T-helper 17 cell (primary cell): ENCODE measurements around the gene DEFB110. TPM values are rescaled to one million over a fixed set of nuclear protein-coding genes. Genes with fewer than 3 reads are reported as not detected.

Source experiments
- ATAC-seq: fragments of 150-1000 bp; cut with Tn5 transposase; 2 replicates; pipeline ENCODE4 v1.10.0; 2021; ENCODE audit warnings: mild to moderate bottlenecking, moderate library complexity
- DNase-seq, 3 donors: peaks; one replicate each; pipeline versions ENCODE4 v3.0.0 to v3.0.0-alpha.2; 2020 to 2021
- H3K9me3 ChIP-seq: one replicate; pipeline ENCODE4 v1.7.0; 2013; ENCODE audit warnings: low read length, mild to moderate bottlenecking; ENCODE audit not compliant: control insufficient read depth, poor library complexity, severe bottlenecking
- H3K27ac Mint-ChIP-seq: one replicate; pipeline ENCODE4 v1.8.0; 2022; ENCODE audit warnings: mild to moderate bottlenecking, moderate library complexity, mixed read lengths
- H3K27me3 Mint-ChIP-seq: one replicate; pipeline ENCODE4 v1.8.0; 2022; ENCODE audit warnings: mixed read lengths
- H3K36me3 Mint-ChIP-seq: one replicate; pipeline ENCODE4 v1.8.0; 2022; ENCODE audit warnings: low read depth, mixed read lengths
- H3K4me1 Mint-ChIP-seq: one replicate; pipeline ENCODE4 v1.8.0; 2022; ENCODE audit warnings: mild to moderate bottlenecking, mixed read lengths
- H3K4me3 Mint-ChIP-seq: one replicate; pipeline ENCODE4 v1.8.0; 2022; ENCODE audit warnings: mild to moderate bottlenecking, moderate library complexity, mixed read lengths
- total RNA-seq, 4 donors: library from RNA in 2 of 4; stranded (reverse) in 2 of 4; gene quantifications; one replicate each; pipeline ENCODE4 v1.2.3 and lab custom pipeline; 2022 to 2026

DEFB110 gene
- not detected for total RNA-seq
- 0 reads per million in 2 donors for total RNA-seq (lab: John Stamatoyannopoulos, UW)

DNA sequence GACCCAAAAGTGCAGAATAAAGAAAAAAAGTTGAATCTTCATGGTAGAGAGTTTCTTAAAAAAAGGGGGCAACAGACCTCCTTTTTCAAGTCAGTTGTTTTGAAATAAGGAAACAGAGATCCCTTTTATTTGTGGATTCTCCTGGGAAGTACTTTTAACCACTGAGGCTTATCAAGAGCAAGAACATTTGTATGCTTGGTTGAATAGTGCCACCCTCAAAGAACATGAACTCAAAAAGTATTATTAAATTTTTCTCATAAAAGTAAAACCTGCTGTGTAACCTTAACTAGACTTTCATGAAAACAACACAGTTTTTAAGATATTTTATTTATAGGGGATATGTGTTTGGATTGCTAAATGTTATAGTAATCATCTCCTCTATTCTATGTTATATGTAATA is at the start of gene DEFB110:
Gene DEFB110 (minus strand): TSS at position 101 of the 400 bp plus-strand sequence. CDS start 59 bp downstream, at position 42.
- H3K27me3 Mint-ChIP-seq: no peaks in the 10 kb centered on the region
- ATAC-seq (no peak), DNase-seq (no peak)
- H3K9me3 ChIP-seq: no peaks in the 10 kb centered on the region
- no peaks in the 10 kb centered on the region for H3K36me3 Mint-ChIP-seq
- H3K4me3 Mint-ChIP-seq: no peak within 1 kb of the TSS
- H3K4me1 Mint-ChIP-seq: no peaks in the 10 kb centered on the region
- no peak within 1 kb of the TSS for H3K27ac Mint-ChIP-seq

DNA sequence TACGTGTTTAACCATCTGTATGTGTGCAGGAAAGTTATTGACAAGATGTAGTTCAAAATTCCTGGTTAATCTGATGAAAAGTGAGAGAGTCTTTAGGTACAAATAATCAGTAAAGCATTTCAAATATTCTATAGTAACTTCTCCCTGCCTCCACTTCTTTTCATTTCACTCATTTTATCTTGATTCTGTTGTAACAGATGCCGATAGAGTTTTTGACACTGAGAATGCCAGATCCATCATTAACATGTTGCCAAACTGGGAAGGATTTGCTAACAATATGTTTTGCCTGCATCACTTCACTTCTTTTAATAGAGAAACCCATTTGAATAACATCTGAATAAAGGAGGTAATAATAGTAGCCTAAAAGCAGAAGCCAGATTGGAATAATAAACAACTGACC is 48.3 kb upstream of the DEFB110 start:
- H3K9me3 ChIP-seq: no peaks in the 10 kb centered on the region
- no peak overlapping the region for H3K27ac Mint-ChIP-seq
- DNase-seq (no peak), ATAC-seq (no peak)
- no peaks in the 10 kb centered on the region for H3K4me1 Mint-ChIP-seq
- no peak overlapping the region for H3K4me3 Mint-ChIP-seq
- no peaks in the 10 kb centered on the region for H3K27me3 Mint-ChIP-seq
- H3K36me3 Mint-ChIP-seq: no peaks in the 10 kb centered on the region

DNA sequence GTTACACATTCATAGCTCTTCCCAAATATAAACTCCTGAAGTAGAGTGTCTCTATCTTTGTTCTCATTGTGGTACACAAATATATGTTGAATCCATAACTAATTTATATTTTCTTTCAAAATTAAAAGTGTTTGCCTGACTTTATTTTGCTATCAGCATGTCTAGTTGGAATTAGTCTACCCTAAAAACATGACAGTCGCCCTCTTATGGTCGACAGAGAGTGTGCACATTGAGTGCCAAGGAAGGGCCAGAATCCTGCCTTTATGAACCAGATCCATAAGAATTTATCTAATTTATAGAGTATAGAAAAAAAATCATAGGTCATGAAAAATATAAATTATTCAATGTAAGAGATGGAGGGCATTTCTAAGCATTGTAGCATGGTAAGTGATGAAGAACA is 40.3 kb upstream of the DEFB110 start:
- DNase-seq (no peak), ATAC-seq (no peak)
- Mint-ChIP-seq H3K27ac (no peak overlapping the region), H3K36me3 (no peaks in the 10 kb centered on the region), H3K4me3 (no peak overlapping the region), H3K27me3 (no peaks in the 10 kb centered on the region), H3K4me1 (no peaks in the 10 kb centered on the region)
- H3K9me3 ChIP-seq: no peaks in the 10 kb centered on the region

DNA sequence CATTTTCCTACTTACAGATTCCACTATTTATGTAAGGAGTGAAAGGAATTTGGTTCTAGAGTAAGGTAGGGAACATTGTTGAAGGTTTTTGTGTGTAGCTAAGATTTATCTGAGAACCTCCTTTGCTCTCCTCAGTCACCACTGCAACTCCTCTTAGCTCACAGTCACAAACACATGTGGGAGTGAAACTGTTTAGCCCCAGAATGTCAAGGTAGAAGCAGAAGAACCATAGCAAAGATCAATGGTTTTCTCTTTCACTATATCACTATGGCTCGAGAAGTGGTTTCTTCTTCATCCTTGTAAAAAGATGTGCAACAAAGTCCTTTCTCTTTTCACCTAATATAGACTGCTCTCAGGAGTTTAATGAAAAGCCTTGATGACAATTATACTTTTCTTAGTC is 34.4 kb upstream of the DEFB110 start:
- H3K27ac Mint-ChIP-seq: no peak overlapping the region
- DNase-seq: no peak
- no peak for ATAC-seq
- no peak overlapping the region for H3K4me3 Mint-ChIP-seq
- H3K27me3 Mint-ChIP-seq: no peaks in the 10 kb centered on the region
- H3K36me3 Mint-ChIP-seq: no peaks in the 10 kb centered on the region
- no peaks in the 10 kb centered on the region for H3K4me1 Mint-ChIP-seq
- no peaks in the 10 kb centered on the region for H3K9me3 ChIP-seq

DNA sequence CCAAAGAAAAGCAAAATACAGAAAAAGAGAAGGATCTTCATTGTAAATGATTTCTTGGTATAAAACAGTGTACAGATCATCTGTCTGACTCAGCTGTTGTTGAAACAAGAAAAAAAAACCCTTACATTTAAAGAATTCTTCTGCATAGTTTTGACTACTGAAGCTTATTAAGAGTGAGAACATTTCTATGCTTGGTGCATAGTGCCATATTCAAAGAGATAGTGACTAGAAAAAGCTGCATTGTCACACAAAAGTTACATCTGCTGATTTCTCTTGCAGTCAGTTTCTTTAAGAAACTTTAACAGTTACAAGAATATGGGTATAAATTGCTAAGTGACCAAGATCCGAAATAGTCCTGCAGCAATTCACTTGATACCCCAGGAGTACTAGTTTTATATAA is 28.0 kb upstream of the DEFB110 start, which contains the start of gene DEFB112:
Gene DEFB112 (minus strand): TSS at position 101 of the 400 bp plus-strand sequence. CDS start 60 bp downstream, at position 41.
- ATAC-seq (no peak), DNase-seq (no peak)
- H3K36me3 Mint-ChIP-seq: no peaks in the 10 kb centered on the region
- no peak within 1 kb of the TSS for H3K27ac Mint-ChIP-seq
- no peaks in the 10 kb centered on the region for H3K27me3 Mint-ChIP-seq
- H3K4me3 Mint-ChIP-seq: no peak within 1 kb of the TSS
- H3K9me3 ChIP-seq: no peaks in the 10 kb centered on the region
- no peaks in the 10 kb centered on the region for H3K4me1 Mint-ChIP-seq

DNA sequence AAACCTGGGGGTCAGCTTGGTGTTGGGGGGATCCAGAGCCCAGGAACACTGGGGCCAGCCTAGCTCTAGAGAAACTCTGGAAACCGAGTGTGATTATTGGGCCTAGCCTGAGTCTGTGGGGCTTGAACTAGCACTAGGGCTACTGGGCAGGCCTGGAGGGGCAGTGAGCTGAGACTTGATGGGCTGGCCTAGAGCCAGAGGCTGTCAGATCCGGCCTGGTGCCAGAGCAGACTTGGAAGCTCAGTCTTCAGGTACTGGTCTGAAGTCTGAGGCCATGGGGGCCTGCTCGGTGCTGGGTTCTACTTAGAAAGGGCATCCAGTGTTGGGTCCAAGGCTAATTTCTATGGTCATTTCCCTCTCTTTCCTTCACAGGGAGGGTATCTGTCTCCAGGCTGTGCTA is 25.2 kb upstream of the DEFB110 start:
- no peak overlapping the region for H3K27ac Mint-ChIP-seq
- no peaks in the 10 kb centered on the region for H3K36me3 Mint-ChIP-seq
- no peaks in the 10 kb centered on the region for H3K9me3 ChIP-seq
- no peak overlapping the region for H3K4me3 Mint-ChIP-seq
- H3K27me3 Mint-ChIP-seq: no peaks in the 10 kb centered on the region
- ATAC-seq: no peak
- H3K4me1 Mint-ChIP-seq: no peaks in the 10 kb centered on the region
- no peak for DNase-seq

DNA sequence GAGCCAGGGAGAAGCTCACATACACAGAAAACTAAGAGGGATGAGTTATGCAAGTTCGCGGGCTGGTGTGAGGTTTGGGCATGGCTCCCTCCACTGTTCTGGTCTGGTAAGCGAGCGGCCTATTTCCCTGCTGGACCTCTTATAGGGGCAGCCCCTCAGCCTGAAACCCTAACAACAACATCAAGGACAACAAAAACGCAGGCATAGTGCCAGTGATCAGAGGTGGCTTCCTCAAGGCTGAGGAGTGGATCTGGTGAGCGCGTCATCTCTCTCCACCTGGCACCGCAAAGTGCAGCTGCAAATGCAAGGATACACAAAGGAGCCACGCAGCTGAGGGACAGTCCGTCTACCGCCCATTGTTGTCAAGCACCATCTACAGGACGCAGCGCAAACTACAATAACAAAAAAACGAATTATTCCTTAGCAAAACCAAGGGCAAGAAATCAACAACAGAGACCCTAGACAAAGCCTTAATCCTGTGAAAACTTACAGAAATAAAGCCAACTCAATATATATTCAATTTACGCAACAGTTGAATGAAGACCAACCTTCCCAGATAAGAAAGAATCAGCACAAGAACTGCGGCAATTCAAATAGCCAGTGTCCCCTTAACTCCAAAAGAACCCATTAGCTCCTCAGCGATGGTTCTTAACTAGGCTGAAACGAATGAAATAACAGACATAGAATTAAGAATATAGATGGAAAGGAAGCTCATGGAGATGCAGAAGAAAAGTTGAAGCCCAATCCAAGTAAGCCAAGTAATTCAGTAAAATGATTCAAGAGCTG is 9.2 kb upstream of the DEFB110 start:
- H3K4me1 Mint-ChIP-seq: no peaks in the 10 kb centered on the region
- no peak overlapping the region for H3K27ac Mint-ChIP-seq
- no peak overlapping the region for H3K4me3 Mint-ChIP-seq
- DNase-seq (no peak), ATAC-seq (no peak)
- H3K36me3 Mint-ChIP-seq: no peaks in the 10 kb centered on the region
- no peaks in the 10 kb centered on the region for H3K27me3 Mint-ChIP-seq
- H3K9me3 ChIP-seq: no peaks in the 10 kb centered on the region

DNA sequence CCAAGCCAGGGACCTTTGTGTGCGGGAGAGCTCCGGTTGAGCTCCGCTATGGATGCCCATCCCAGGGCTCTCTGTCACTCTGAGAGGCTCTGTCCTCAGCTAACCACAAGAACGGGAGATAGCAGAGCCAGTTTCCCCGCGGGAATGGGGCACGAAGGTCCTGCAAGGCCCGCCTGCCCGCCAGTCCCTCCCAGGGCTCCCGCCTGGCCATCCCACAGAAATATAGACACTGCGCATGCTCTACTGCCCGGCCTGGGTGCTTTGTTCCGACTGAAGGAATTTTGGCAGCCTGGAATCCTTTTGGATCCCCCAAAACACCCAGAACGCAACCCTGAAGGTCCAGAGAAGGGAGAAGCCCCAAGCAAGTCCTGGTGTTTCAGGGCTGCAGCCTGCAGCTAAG is 8.6 kb upstream of the DEFB110 start:
- DNase-seq: no peak
- no peak overlapping the region for H3K4me3 Mint-ChIP-seq
- no peaks in the 10 kb centered on the region for H3K9me3 ChIP-seq
- no peak overlapping the region for H3K27ac Mint-ChIP-seq
- no peaks in the 10 kb centered on the region for H3K27me3 Mint-ChIP-seq
- no peaks in the 10 kb centered on the region for H3K36me3 Mint-ChIP-seq
- ATAC-seq: no peak
- no peaks in the 10 kb centered on the region for H3K4me1 Mint-ChIP-seq

DNA sequence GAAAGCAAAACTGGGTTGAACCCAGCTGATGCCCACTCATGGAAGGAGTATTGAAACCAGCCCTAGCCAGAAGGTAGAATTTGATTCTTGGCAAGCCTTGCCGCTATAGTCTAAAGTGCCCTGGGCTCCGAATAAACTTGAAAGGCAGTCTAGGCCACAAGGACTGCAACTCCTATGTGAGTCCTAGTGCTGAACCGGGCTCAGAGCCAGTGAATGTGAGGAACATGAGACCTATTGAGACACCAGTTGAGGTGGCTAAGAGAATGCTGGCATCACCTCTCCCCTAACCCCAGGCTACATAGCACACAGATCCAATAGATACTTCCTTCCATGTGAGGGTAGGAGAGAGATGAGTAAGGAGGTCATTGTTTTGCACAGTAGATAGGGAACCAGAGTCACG is 3.5 kb upstream of the DEFB110 start:
- no peaks in the 10 kb centered on the region for H3K4me1 Mint-ChIP-seq
- H3K27me3 Mint-ChIP-seq: no peaks in the 10 kb centered on the region
- ATAC-seq (no peak), DNase-seq (no peak)
- no peaks in the 10 kb centered on the region for H3K9me3 ChIP-seq
- no peak overlapping the region for H3K4me3 Mint-ChIP-seq
- H3K27ac Mint-ChIP-seq: no peak overlapping the region
- no peaks in the 10 kb centered on the region for H3K36me3 Mint-ChIP-seq

DNA sequence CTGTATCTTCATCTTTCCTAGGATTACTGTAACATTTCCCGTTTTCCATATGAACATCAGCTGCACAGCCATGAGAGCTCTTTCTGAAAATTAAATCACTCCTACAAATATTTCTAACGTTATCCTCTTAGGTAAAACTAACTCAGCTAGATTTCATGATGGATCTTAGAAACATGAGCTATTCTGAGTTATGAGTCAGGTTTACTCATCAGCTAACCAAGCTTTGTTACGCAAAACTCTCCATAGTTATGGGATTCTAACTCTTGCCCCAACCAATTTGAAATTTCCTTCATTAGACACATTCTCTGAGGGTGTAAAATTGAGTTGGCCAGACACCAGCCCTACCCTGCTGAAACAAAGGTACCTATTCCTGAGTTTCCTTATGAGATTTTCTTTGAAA is 14.0 kb downstream of the DEFB110 start:
- Mint-ChIP-seq H3K36me3 (no peaks in the 10 kb centered on the region), H3K4me3 (no peak overlapping the region)

DNA sequence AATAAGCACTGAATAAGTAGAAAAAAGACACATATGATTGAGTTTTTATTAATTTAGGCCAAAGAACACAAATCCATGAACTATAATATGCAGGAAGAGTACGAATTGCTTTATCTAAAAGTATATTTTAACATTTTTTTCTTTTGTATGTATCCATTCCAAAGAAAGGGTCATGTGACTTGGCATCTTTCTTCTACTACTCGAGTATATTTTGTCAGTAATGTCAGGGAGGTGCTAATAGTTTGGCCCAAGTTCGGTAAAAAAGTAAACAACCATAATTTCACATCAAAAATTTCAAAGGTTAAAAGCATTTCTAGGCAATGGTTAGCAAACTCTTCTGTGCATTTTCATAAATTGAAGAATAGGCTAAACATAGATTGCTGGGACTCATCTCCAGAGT is 18.7 kb downstream of the DEFB110 start:
- no peaks in the 10 kb centered on the region for H3K36me3 Mint-ChIP-seq
- DNase-seq: no peak
- no peaks in the 10 kb centered on the region for H3K27me3 Mint-ChIP-seq
- no peaks in the 10 kb centered on the region for H3K9me3 ChIP-seq
- no peak overlapping the region for H3K4me3 Mint-ChIP-seq
- no peak for ATAC-seq
- no peak overlapping the region for H3K27ac Mint-ChIP-seq
- H3K4me1 Mint-ChIP-seq: no peaks in the 10 kb centered on the region

More for the DNA sequence above, 14.0 kb downstream of the DEFB110 start:
- no peaks in the 10 kb centered on the region for H3K4me1 Mint-ChIP-seq
- H3K9me3 ChIP-seq: no peaks in the 10 kb centered on the region
- DNase-seq (no peak), ATAC-seq (no peak)
- no peaks in the 10 kb centered on the region for H3K27me3 Mint-ChIP-seq
- H3K27ac Mint-ChIP-seq: no peak overlapping the region

DNA sequence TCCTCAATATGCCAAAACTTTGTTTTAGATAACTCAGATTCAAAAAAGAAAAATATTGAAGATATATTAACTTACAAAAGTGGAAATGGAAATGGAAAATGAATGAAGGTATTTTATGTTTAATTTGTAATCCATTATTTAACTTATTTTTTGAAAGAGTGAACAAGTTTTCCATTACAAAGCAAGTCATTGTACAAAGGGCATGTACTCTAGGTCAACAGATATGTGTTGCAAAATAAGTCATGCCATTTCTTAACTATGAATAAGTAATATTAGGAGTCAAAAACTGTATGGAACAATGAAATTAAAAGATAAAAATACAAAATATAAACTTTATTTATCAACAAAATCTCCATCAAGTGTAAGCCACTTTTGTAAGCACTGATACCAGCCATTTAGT is 26.5 kb downstream of the DEFB110 start:
- DNase-seq (no peak), ATAC-seq (no peak)
- no peak overlapping the region for H3K27ac Mint-ChIP-seq
- H3K36me3 Mint-ChIP-seq: no peaks in the 10 kb centered on the region
- no peaks in the 10 kb centered on the region for H3K9me3 ChIP-seq
- H3K4me3 Mint-ChIP-seq: no peak overlapping the region
- H3K27me3 Mint-ChIP-seq: no peaks in the 10 kb centered on the region
- H3K4me1 Mint-ChIP-seq: no peaks in the 10 kb centered on the region

DNA sequence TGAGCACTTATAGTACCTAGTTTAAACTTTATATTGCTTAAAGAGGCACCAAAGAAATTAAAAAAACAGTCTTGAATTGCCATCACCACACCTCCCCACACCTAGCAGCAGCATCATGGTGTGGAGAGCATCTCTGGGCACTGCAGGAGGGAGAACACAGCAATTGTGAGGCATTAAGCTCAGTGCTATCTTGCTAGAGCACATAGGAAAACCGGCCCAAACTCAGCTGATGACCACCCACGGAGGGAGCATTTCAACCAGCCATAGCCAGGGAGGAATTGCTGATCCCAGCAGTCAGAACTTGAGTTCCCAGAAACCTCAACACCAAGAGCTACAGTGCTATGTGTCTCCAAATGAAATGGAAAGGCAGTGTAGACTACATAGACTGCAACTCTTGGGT is 32.9 kb downstream of the DEFB110 start:
- Mint-ChIP-seq H3K4me1 (no peaks in the 10 kb centered on the region), H3K4me3 (no peak overlapping the region), H3K36me3 (no peaks in the 10 kb centered on the region), H3K27ac (no peak overlapping the region), H3K27me3 (no peaks in the 10 kb centered on the region)
- ATAC-seq (no peak), DNase-seq (no peak)
- no peaks in the 10 kb centered on the region for H3K9me3 ChIP-seq

DNA sequence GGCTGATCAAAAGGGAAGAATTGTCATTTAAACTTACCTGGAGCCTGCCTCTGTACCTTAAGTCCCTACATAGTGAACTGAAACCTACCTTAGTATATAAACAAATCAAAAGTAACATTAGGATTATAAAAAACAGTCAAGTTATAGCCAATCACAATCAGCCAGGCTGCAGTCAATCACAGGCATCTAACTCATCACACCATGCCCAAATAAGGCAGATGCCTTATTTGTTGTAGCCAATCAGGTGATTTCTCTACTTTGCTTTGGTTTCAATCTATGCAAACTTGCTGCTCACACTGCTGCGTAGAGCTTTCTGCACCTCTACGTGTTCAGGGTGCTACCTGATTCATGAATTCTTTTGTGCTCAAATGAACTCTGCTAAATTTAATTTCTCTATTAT is 34.0 kb downstream of the DEFB110 start:
- Mint-ChIP-seq H3K36me3 (no peaks in the 10 kb centered on the region), H3K27ac (no peak overlapping the region), H3K27me3 (no peaks in the 10 kb centered on the region), H3K4me1 (no peaks in the 10 kb centered on the region), H3K4me3 (no peak overlapping the region)
- DNase-seq (no peak), ATAC-seq (no peak)
- H3K9me3 ChIP-seq: no peaks in the 10 kb centered on the region
